GM18526 (cell line): ENCODE results near the gene ABCA3.

Source experiments
- POLR2A ChIP-seq: IDR thresholded peaks from 3 replicates; pipeline ENCODE4 v1.6.1; 2011; ENCODE audit not compliant: insufficient read length; ENCODE audit errors: extremely low read depth

Gene ABCA3

DNA sequence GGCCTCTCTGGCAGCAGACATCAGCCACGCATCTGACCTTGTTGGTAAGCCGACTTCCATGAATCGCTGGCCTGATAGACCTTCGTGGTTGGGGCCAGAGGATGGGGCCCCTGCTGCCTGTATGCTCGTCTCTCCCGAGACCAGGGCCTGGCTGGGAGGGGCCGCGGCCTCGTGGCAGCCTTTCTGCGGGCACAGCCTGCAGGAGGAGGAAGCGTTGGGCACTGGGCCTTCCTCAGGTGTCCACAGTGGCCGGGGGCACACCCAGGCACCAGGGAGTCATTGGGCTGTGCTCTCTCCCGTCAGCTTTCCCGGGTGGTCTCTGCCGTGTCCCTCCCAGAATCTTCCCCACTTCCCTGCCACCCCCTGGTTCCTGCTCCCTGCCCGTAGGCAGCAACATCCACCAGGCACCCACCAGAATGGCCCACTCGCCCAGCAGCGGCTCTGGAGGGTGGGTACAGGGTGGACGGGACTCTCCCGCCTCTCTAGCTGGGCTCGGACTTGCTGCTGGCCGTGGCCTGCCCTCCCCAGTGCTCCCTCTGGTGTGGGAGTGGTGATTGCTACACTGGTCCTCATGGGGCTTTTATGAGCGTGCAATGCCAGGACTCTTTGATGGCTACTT lies 110.8 kb downstream of the ABCA3 start:
- TF ChIP-seq POLR2A: no peak

DNA sequence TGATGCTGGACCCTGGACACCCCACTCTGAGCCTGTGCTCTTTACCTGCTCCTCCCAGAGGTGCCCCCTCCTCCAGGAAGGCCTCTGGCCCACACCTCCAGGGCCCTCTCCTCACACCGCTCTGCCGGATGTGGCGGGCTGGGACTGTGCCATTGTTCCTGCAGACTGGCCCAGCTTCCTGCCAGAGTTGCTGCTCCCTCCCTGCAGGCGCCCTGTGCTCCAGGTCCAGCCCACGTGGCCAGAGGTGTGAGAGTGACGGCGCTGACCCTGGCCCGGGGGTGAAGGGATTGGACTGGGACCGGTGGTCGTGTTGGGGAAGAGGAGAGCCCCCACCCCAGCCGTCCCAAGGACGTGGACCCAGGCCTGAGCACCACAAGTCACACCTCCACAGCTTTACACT lies 111.4 kb downstream of the ABCA3 start:
- no peak for TF ChIP-seq POLR2A

DNA sequence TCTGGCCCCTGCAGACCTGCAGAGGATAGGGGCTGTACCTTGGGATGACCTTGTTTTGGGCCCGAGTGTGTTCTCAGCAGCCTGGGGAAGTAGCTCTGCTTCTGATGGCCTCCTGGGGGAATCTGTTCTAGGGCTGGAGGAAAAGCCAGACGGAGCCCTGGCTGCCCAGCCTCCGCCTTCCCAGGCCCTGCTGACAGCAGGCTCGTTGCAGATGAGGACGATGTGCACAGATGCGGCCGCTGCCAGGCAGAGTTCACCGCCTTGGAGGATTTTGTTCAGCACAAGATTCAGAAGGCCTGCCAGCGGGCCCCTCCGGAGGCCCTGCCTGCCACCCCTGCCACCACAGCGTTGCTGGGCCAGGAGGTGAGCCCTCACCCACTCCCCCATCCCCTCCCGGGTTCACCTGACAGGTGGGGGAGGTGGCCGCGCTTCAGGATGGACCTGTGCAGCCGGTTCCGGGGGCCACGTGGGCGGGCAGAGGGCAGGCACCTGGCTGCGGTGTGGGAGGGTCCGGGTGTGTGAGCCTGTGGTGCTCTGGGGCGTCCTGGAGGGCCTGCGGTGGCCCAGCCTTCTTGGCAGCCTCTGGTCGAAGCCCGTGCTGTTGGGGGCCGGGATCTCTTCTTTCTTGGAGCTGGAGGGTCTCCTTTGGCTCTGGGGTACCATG lies 112.2 kb downstream of the ABCA3 start:
- no peak for TF ChIP-seq POLR2A

DNA sequence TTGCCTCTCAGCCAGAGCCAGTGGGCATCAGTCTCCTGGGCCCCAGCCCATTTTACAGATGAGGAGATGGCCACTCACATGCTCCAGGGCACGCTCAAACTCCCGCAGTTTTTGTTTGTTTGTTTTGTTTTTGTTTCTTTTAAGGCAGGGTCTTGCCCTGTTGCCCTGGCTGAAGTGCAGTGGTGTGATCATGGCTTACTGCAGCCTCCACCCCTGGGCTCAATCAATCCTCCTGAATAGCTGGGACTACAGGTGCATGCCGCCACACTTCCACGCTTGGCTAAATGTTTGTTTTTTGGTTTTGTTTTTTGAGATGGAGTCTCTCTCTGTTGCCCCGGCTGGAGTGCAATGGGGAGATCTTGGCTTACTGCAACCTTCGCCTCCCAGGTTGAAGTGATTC lies 113.6 kb downstream of the ABCA3 start:
- TF ChIP-seq POLR2A: no peak

DNA sequence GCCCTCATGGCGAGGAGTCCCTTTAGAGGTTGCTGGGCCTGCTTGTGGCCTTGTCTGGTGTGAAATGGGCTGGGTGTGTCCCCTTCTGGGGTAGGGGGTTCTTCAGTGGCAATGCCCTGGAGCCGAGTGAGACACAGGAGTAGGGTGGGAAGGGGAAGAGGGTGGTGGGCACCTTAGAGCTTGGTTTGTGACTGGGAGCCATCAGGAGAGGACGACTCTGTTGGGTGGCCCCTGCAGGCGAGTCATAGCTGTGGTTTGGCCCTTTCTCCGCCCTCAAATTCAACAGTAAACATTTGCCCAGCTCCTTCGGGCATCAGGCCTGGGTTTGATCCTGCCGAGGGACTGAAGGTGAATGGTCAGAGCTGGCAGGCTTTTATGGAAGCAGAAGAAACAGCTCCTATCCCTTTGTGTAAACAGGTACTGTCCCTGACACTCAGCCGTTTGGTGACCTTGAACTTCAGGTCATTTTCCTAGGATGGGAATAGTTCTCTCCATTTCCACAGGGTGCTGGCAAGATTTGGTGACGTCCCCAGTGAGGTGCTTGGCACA lies 114.2 kb downstream of the ABCA3 start:
- TF ChIP-seq POLR2A: no peak
